CD8-positive, alpha-beta memory T cell (primary cell): ENCODE results near the gene TMEM178A. TPM values are rescaled to one million over a fixed set of nuclear protein-coding genes. Genes with fewer than 3 reads are reported as not detected.

Experiments
- CTCF ChIA-PET: fragments of 350-600 bp; sonication (Branson Sonifier 250); formaldehyde crosslinking; loops from one replicate; lab custom pipeline; 2021; ENCODE audit warnings: antibody characterized with exemption; lab: Charles Lee
- POLR2A ChIA-PET: fragments of 350-600 bp; sonication (Branson Sonifier 250); formaldehyde crosslinking; loops from one replicate; lab custom pipeline; 2021; ENCODE audit warnings: antibody characterized with exemption; lab: Charles Lee
- DNase-seq, 5 donors: peaks; one replicate each; pipeline versions ENCODE4 v3.0.0 to v3.0.0-alpha.2; 2020 to 2022; ENCODE audit warnings: mixed read lengths in 1 of 5
- H3K27ac ChIP-seq: one replicate; pipeline ENCODE4 v1.7.0; 2013; ENCODE audit warnings: low read depth, mild to moderate bottlenecking, low read length, moderate library complexity
- H3K27me3 ChIP-seq: 2 replicates; pipeline ENCODE4 v1.7.0; 2013; ENCODE audit warnings: low read length, mild to moderate bottlenecking; ENCODE audit not compliant: insufficient read depth, poor library complexity, severe bottlenecking
- H3K36me3 ChIP-seq: 2 replicates; pipeline ENCODE4 v1.7.0; 2013; ENCODE audit warnings: mild to moderate bottlenecking, low read length, moderate library complexity; ENCODE audit not compliant: insufficient read depth
- H3K4me1 ChIP-seq: 2 replicates; pipeline ENCODE4 v1.7.0; 2013; ENCODE audit warnings: mild to moderate bottlenecking, low read length, moderate library complexity; ENCODE audit not compliant: insufficient read depth
- H3K4me3 ChIP-seq: 2 replicates; pipeline ENCODE4 v1.7.0; 2013; ENCODE audit warnings: mild to moderate bottlenecking, low read length
- H3K9me3 ChIP-seq: 2 replicates; pipeline ENCODE4 v1.7.0; 2013; ENCODE audit warnings: mild to moderate bottlenecking, low read length
- H3K27ac Mint-ChIP-seq, 8 donors: one replicate each; pipeline ENCODE4 v1.8.0; 2020 to 2021; ENCODE audit warnings: mixed read lengths in 8 of 8, mild to moderate bottlenecking in 6 of 8, inconsistent platforms in 3 of 8, moderate library complexity in 3 of 8
- H3K27me3 Mint-ChIP-seq, 2 donors: one replicate each; pipeline ENCODE4 v1.8.0; 2020 to 2021; ENCODE audit warnings: mixed read lengths in 2 of 2, mild to moderate bottlenecking in 1 of 2, moderate library complexity in 1 of 2
- H3K36me3 Mint-ChIP-seq, 3 donors: one replicate each; pipeline ENCODE4 v1.8.0; 2020 to 2021; ENCODE audit warnings: mixed read lengths in 3 of 3, inconsistent platforms in 1 of 3, mild to moderate bottlenecking in 1 of 3
- H3K4me1 Mint-ChIP-seq, 3 donors: one replicate each; pipeline ENCODE4 v1.8.0; 2020 to 2021; ENCODE audit warnings: mixed read lengths in 3 of 3, inconsistent platforms in 1 of 3, mild to moderate bottlenecking in 1 of 3
- H3K4me3 Mint-ChIP-seq, 7 donors: one replicate each; pipeline ENCODE4 v1.8.0; 2020 to 2021; ENCODE audit warnings: mixed read lengths in 7 of 7, mild to moderate bottlenecking in 6 of 7, moderate library complexity in 4 of 7, inconsistent platforms in 2 of 7
- H3K9me3 Mint-ChIP-seq, 5 donors: one replicate each; pipeline ENCODE4 v1.8.0; 2020 to 2022; ENCODE audit warnings: mixed read lengths in 5 of 5, mild to moderate bottlenecking in 3 of 5, moderate library complexity in 2 of 5, inconsistent platforms in 1 of 5
- polyA plus RNA-seq: library from polyadenylated mRNA; unstranded; fragments of 300-500 nt; fragmentation: Illumina TruSeq; gene quantifications from one replicate; pipeline ENCODE4 v1.2.3, GENCODE V29; 2021
- total RNA-seq, 2 experiments: library from RNA; stranded (reverse); gene quantifications; one replicate each; pipeline ENCODE4 v1.2.3, GENCODE V29; 2021

The TMEM178A gene
- total and polyA plus RNA-seq, 3 experiments from 2014 or later, result not detected

- POLR2A ChIA-PET, result no interaction called here
- H3K4me1 ChIP-seq, result no peaks in the 10 kb centered on the region
- no peak overlapping the region for H3K4me3 Mint-ChIP-seq
- no peak overlapping the region for H3K27ac ChIP-seq
- H3K36me3 ChIP-seq, result no peaks in the 10 kb centered on the region
- no peak overlapping the region for H3K4me3 ChIP-seq
- peaks cover 16 to 26% (median 22%) of the 10 kb centered on the region in 5 donors for H3K9me3 Mint-ChIP-seq
- CTCF ChIA-PET, result no interaction called here
- H3K27me3 ChIP-seq, result no peaks in the 10 kb centered on the region
- peaks cover 4 to 14% of the 10 kb centered on the region in 2 donors for H3K27me3 Mint-ChIP-seq
- no peak overlapping the region for H3K27ac Mint-ChIP-seq
- peaks cover 0 to 11% (median 0%) of the 10 kb centered on the region in 3 donors for H3K36me3 Mint-ChIP-seq
- no peaks in the 10 kb centered on the region for H3K9me3 ChIP-seq
- DNase-seq, result no peak
- no peaks in the 10 kb centered on the region for H3K4me1 Mint-ChIP-seq
Observed at GRCh38 chr2:39697454-39697853, 31.7 kb downstream of the TMEM178A start.

DNA sequence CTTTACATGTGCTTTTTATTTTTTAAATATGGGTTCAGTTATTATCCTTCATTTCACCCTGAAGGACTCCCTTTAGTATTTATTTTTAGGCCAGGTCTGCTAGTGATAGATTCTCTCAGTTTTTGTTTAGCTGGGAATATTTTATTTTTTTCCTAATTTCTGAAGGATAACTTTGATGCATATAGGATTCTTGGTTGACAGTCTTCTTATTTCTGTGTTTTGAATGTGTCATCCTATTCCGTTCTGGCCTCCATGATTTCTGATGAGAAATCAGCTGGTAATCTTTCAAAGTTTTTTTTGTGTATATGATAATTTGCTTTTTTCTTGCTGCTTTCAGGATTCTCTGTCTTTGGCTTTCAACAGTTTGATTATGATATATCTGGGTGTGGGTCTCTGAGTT, 35.4 kb downstream of the TMEM178A start:
- H3K4me3 ChIP-seq, result no peak overlapping the region
- ChIA-PET POLR2A (no interaction called here), CTCF (no interaction called here)
- Mint-ChIP-seq H3K4me1 (no peaks in the 10 kb centered on the region), H3K4me3 (no peak overlapping the region), H3K27me3 (peaks cover 6 to 22% of the 10 kb centered on the region in 2 donors), H3K9me3 (peaks cover 13 to 31% (median 26%) of the 10 kb centered on the region in 5 donors), H3K27ac (no peak overlapping the region), H3K36me3 (peaks cover 0 to 11% (median 0%) of the 10 kb centered on the region in 3 donors)
- H3K9me3 ChIP-seq, result no peaks in the 10 kb centered on the region
- H3K36me3 ChIP-seq, result no peaks in the 10 kb centered on the region
- no peaks in the 10 kb centered on the region for H3K27me3 ChIP-seq
- no peak overlapping the region for H3K27ac ChIP-seq
- no peaks in the 10 kb centered on the region for H3K4me1 ChIP-seq
- no peak for DNase-seq

GRCh38 chr2:39703181-39703872, 37.6 kb downstream of the TMEM178A start:
- Mint-ChIP-seq H3K27ac (no peak overlapping the region), H3K36me3 (peaks cover 0 to 17% (median 0%) of the 10 kb centered on the region in 3 donors), H3K4me1 (no peaks in the 10 kb centered on the region), H3K27me3 (peaks cover 7 to 28% of the 10 kb centered on the region in 2 donors), H3K4me3 (no peak overlapping the region), H3K9me3 (peaks cover 13 to 31% (median 26%) of the 10 kb centered on the region in 5 donors)
- H3K4me3 ChIP-seq, result no peak overlapping the region
- CTCF ChIA-PET, result no interaction called here
- POLR2A ChIA-PET, result no interaction called here
- no peaks in the 10 kb centered on the region for H3K9me3 ChIP-seq
- H3K27ac ChIP-seq, result no peak overlapping the region
- DNase-seq, result no peak
- H3K36me3 ChIP-seq, result no peaks in the 10 kb centered on the region
- no peaks in the 10 kb centered on the region for H3K27me3 ChIP-seq
- no peaks in the 10 kb centered on the region for H3K4me1 ChIP-seq

- ChIA-PET CTCF (no interaction called here), POLR2A (no interaction called here)
- Histone ChIP-seq H3K4me3 (no peak overlapping the region), H3K9me3 (no peaks in the 10 kb centered on the region), H3K27ac (no peak overlapping the region), H3K4me1 (no peaks in the 10 kb centered on the region), H3K36me3 (no peaks in the 10 kb centered on the region), H3K27me3 (no peaks in the 10 kb centered on the region)
- peaks cover 7 to 33% of the 10 kb centered on the region in 2 donors for H3K27me3 Mint-ChIP-seq
- no peaks in the 10 kb centered on the region for H3K4me1 Mint-ChIP-seq
- H3K9me3 Mint-ChIP-seq, result peaks cover 13 to 29% (median 26%) of the 10 kb centered on the region in 5 donors
- peaks cover 0 to 17% (median 0%) of the 10 kb centered on the region in 3 donors for H3K36me3 Mint-ChIP-seq
- H3K27ac Mint-ChIP-seq, result no peak overlapping the region
- no peak for DNase-seq
- no peak overlapping the region for H3K4me3 Mint-ChIP-seq
Observed at GRCh38 chr2:39704540-39704939, 38.8 kb downstream of the TMEM178A start.

GRCh38 chr2:39705638-39706037, 39.9 kb downstream of the TMEM178A start:
- POLR2A ChIA-PET, result no interaction called here
- no peak overlapping the region for H3K27ac Mint-ChIP-seq
- no peak overlapping the region for H3K4me3 Mint-ChIP-seq
- H3K36me3 Mint-ChIP-seq, result peaks cover 0 to 16% (median 0%) of the 10 kb centered on the region in 3 donors
- Histone ChIP-seq H3K27me3 (no peaks in the 10 kb centered on the region), H3K4me3 (no peak overlapping the region), H3K4me1 (no peaks in the 10 kb centered on the region), H3K27ac (no peak overlapping the region), H3K9me3 (no peaks in the 10 kb centered on the region), H3K36me3 (no peaks in the 10 kb centered on the region)
- peaks cover 12 to 25% (median 20%) of the 10 kb centered on the region in 5 donors for H3K9me3 Mint-ChIP-seq
- no peak for DNase-seq
- CTCF ChIA-PET, result no interaction called here
- no peaks in the 10 kb centered on the region for H3K4me1 Mint-ChIP-seq
- peaks cover 7 to 40% of the 10 kb centered on the region in 2 donors for H3K27me3 Mint-ChIP-seq

DNA sequence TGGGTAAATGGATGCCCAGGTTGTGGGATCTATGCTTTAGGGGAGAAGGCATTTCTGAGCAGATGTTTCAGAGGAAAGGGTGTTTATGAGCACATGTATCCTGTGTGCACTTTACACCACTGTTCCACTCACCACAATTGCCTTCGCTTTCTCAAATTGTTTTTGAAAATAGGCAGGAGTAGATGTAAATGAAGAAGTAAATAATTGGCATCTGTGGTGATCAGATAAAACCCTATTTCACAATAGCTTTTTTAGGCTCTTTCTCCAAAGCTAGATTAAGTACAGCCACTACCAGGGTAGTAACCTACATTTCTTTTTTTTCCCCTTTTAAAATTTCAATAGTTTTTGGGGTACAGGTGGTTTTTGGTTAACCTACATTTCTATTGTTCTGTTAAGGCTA, 40.6 kb downstream of the TMEM178A start:
- H3K36me3 Mint-ChIP-seq, result peaks cover 0 to 9% (median 0%) of the 10 kb centered on the region in 3 donors
- POLR2A ChIA-PET, result no interaction called here

DNA sequence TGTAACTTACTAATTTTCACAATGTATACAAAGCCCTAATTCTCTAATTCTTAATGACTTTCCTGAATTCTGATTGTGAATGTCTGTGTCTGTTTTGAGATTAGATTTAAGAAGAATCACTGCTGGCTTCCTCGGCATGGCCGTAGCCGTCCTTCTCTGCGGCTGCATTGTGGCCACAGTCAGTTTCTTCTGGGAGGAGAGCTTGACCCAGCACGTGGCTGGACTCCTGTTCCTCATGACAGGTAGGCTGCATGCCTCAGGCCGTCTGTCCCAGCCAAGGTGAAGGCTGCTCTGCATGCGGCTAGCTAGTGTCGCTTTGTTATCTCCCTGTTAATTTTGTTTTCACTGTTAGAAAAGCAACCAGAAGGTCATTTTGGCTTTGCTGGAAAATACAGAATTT, 41.2 kb downstream of the TMEM178A start:
- Histone ChIP-seq H3K36me3 (no peaks in the 10 kb centered on the region), H3K27me3 (no peaks in the 10 kb centered on the region), H3K9me3 (no peaks in the 10 kb centered on the region), H3K27ac (no peak overlapping the region), H3K4me1 (no peaks in the 10 kb centered on the region), H3K4me3 (no peak overlapping the region)
- Mint-ChIP-seq H3K36me3 (peaks cover 0 to 6% (median 0%) of the 10 kb centered on the region in 3 donors), H3K4me1 (no peaks in the 10 kb centered on the region), H3K27me3 (peaks cover 4 to 38% of the 10 kb centered on the region in 2 donors), H3K27ac (no peak overlapping the region), H3K4me3 (no peak overlapping the region), H3K9me3 (peaks cover 0 to 12% (median 7%) of the 10 kb centered on the region in 5 donors)
- ChIA-PET POLR2A (no interaction called here), CTCF (no interaction called here)
- DNase-seq, result no peak

More for the DNA sequence above, 40.6 kb downstream of the TMEM178A start:
- Histone ChIP-seq H3K4me3 (no peak overlapping the region), H3K27ac (no peak overlapping the region), H3K27me3 (no peaks in the 10 kb centered on the region), H3K4me1 (no peaks in the 10 kb centered on the region), H3K36me3 (no peaks in the 10 kb centered on the region), H3K9me3 (no peaks in the 10 kb centered on the region)
- Mint-ChIP-seq H3K27ac (no peak overlapping the region), H3K27me3 (peaks cover 4 to 42% of the 10 kb centered on the region in 2 donors), H3K4me3 (no peak overlapping the region), H3K4me1 (no peaks in the 10 kb centered on the region), H3K9me3 (peaks cover 5 to 18% (median 14%) of the 10 kb centered on the region in 5 donors)
- CTCF ChIA-PET, result no interaction called here
- no peak for DNase-seq

DNA sequence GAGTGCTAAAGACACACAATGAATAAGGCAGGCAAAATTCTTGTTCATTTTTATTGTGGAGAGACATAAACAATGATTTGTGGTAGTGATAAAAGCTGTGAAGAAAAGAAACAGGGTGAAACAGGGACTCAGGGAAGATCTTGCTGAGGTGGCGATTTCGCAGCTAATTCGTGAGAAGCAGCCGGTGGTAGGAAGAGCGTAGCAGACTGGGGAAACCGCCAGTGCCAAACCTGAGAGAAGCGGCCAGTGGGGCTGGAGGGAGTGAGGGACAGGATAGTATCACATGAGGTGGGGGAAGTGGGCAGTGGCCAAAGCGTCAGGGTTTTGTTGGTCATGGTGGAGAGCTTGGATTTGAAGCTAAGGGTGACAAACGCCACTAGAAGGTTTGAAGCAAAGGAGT, 42.3 kb downstream of the TMEM178A start:
- Mint-ChIP-seq H3K27me3 (peaks cover 4 to 38% of the 10 kb centered on the region in 2 donors), H3K27ac (no peak overlapping the region), H3K36me3 (peaks cover 0 to 6% (median 0%) of the 10 kb centered on the region in 3 donors), H3K4me1 (no peaks in the 10 kb centered on the region), H3K9me3 (peaks cover 0 to 4% (median 2%) of the 10 kb centered on the region in 5 donors), H3K4me3 (no peak overlapping the region)
- POLR2A ChIA-PET, result no interaction called here
- Histone ChIP-seq H3K36me3 (no peaks in the 10 kb centered on the region), H3K4me1 (no peaks in the 10 kb centered on the region), H3K9me3 (no peaks in the 10 kb centered on the region), H3K27me3 (no peaks in the 10 kb centered on the region), H3K4me3 (no peak overlapping the region), H3K27ac (no peak overlapping the region)
- no peak for DNase-seq
- CTCF ChIA-PET, result no interaction called here
